Right ventricle myocardium inferior (tissue), 1 donor: ENCODE data around the gene ZNF525. TPM values are rescaled to one million over a fixed set of nuclear protein-coding genes. Genes with fewer than 3 reads are reported as not detected.
"Not testable (repeated sequence)": the region's sequence is repeated elsewhere in the genome, so short reads cannot be mapped to it uniquely, and the experiment has no call there.

ENCODE experiments used
- ATAC-seq: fragments of 200-7000 bp; cut with Tn5 transposase; one replicate; pipeline ENCODE4 v1.9.1; 2020; ENCODE audit warnings: mild to moderate bottlenecking, moderate library complexity
- DNase-seq: peaks from one replicate; pipeline ENCODE4 v3.0.0; 2021; ENCODE audit errors: missing footprints
- intact Hi-C: fragments of 100-400 bp; cut with DNase I; formaldehyde crosslinking; loops from one replicate; pipeline ENCODE4 v1.11.0; 2022
- long read RNA-seq: library from polyadenylated mRNA; unstranded; transcript quantifications from one replicate; pipeline ENCODE4 v2.0.0, GENCODE V29; 2021
- total RNA-seq: library from RNA; stranded (reverse); fragmentation: NEBNext Ultra II Directional; extraction: Animal tissue kit (Norgen Biotek cat#: 25700); gene quantifications from one replicate; pipeline ENCODE4 v1.2.1, GENCODE V29; 2021
- donor health status: DM: no; HTN: yes; CAD: no; lungs with severe emphysema.

The ZNF525 gene
- 4.8 TPM for total RNA-seq
- long read RNA-seq, partial matches to known transcripts: 0 of 1 reads
- long read RNA-seq, other reads (novel, unspliced or antisense): 0 of 1 reads

DNA sequence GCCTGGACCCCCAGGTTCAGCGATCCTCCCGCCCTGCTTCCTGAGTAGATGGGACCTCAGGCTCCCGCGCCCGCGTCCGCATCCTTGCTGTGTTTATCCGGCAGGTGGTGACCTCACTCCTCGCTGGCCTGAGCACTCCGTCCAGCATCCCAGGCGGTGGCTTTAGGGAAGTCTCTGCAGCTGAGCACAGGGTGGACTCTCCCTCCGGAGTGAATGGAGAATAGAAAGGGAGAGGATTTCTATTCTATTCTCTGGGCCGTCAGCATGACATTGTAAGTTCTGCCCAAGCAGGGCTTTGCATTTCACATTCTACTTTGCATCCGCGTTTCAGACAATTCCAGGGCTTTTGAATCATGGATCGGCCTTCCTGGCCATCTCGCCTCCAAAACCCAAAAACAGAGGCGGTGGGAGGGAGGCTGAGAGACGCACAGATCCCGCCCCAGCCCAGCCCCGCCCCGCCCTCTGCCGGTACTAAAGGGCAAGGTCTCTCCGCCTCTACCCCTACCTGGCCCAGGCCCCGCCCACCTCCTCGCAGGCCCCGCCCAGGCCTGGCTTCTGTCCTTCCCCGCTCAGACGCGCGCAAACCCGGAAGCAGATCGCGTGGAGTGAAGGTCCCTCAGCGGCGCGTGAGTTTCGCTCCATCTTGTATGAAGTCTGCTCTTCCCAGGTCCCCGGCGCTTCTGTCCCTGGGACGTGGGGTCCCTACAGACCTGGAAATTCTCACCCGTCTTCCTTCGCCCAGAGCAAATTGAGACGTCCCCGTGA is at the start of gene ZNF525:
ZNF525 (plus strand) TSS at position 572 of the 765 bp plus-strand sequence. CDS start 6,577 bp downstream, outside the sequence.
- ATAC-seq (peak; percentile 100), DNase-seq (peak; percentile 94)
- intact Hi-C loops: no loop called here

DNA sequence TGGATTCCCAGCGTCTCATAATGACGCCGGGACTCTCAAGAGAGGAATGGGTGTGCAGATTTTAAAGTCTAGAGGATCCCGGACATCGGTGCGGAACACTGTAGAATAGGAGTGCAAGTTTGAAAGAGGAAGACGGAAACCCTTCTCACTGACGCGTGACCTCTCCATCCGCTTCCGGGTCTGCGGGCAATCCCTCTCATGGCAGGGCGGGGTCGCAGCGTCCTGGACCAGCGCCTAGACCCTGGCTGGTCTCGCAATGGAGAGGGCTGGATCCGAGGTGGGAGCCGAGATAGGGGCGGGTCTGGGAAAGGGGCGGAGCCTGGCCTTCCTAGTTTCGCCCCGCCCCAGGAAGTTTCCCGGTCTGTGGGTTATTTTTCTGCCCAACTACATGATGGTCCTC is 36.5 kb upstream of the ZNF525 start:
- intact Hi-C loops: no loop called here
- DNase-seq: no peak
- peak; percentile 53 for ATAC-seq

DNA sequence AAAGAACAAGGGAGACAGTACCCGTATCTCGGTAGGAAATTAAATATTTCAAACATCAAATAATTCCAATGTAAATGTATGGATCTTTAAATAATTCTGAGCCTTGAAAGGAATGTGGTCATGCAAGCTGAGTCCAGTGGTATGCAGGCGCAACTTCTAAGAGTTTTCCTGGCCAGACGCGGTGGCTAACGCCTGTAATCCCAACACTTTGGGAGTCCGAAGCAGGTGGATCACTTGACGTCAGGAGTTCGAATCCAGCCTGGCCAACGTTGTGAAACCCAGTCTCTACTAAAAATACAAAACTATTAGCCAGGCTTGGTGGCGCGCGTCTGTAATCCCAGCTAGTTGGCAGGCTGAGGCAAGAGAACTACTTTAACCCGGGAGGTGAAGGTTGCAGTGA is 33.0 kb upstream of the ZNF525 start:
- intact Hi-C loops: loop anchor here (2.0 to 10.0 kb wide), 2 partner anchors 78 to 138 kb away; partner anchors contain the start of genes ZNF665 and ZNF677
- ATAC-seq: no peak
- no peak for DNase-seq

DNA sequence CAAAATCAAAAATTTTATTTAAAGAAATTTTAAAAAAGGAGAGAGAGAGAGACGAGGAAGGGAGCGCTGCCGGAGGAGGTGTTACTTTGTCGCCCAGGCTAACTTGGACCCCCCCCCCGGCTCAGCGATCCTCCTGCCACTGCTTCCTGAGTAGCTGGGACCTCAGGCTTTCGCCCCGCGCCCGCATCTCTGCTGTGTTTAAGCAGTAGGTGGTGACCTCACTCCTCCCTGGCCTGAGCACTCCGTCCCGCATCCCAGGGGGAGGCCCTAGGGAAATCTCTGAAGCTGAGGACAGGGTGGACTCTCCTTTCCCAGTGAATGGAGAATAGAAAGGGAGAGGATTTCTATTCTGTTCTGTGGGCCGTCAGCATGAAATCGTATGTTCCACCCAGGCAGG is 32.4 kb upstream of the ZNF525 start:
- intact Hi-C loops: loop anchor here (2.0 to 10.0 kb wide), 2 partner anchors 78 to 138 kb away; partner anchors contain the start of genes ZNF665 and ZNF677

DNA sequence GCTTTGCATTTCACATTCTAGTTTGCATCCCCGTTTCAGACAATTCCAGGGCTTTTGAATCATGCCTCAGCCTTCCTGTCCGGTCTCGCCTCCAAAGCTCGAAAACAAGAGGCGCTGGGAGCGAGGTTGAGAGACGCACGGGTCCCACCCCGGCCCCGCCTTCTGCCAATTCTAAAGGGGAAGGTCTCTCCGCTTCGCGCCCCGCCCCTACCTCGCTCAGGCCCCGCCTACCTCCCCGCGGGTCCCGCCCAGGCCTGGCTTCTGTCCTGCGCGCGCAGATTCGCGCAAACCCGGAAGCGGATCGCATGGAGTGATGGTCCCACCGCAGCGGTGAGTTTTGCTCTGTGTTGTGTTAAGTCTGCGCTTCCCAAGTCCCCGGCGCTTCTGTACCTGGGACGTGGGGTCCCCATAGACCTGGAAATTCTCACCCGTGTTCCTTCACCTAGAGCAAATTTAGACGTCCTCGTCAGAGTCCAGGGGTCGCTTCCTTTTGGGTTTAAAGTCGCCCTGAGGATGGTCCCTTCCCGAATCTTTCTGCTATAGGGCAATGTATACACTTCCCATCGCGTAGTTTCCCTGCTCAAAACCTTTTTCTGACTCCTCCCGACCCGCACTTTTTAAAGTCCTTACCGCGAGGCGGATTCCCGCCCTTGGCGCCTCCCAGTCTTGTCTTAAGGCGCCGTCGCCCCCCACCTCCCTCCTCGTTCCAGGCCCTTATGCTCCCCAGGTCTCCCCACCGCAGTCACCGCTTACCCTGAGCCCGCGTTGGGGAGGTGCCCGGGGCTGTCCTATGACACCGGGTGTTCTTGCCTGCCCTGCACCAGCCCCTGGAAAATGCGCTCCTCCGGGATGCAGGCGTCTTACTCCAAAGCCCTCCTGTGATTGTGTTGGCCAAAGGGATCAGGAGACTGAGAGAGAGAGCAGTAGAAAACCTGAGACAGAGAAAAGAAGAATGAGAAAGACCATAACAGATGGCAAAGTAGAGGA is 31.7 kb upstream of the ZNF525 start, which contains the start of gene ZNF845:
ZNF845 (plus strand) TSS at position 287 of the 987 bp plus-strand sequence. CDS start 7,559 bp downstream, outside the sequence.
- peak; percentile 96 for DNase-seq
- ATAC-seq: peak; percentile 100
- intact Hi-C loops: loop anchor here (2.0 to 10.0 kb wide), 2 partner anchors 79 to 139 kb away; partner anchors contain the start of genes ZNF665 and ZNF677

More for the DNA sequence above, 32.4 kb upstream of the ZNF525 start:
- no peak for DNase-seq
- ATAC-seq: peak; percentile 32

DNA sequence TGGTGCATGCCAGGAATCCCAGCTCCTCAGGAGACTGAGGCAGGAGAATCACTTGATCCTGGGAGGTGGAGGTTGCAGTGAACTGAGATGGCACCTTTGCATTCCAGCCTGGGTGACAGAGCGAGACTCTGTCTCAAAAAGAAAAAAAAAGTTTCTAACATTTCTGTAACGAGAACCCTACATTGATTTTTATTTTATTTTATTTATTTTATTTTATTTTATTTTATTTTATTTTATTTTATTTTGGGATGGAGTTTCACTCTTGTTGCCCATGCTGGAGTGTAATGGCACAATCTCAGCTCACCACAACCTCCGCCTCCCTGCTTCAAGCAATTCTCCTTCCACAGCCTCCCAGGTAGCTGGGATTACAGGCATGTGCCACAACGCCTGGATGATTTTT is 21.1 kb upstream of the ZNF525 start:
- ATAC-seq, DNase-seq, intact Hi-C loops: not testable (repeated sequence)

DNA sequence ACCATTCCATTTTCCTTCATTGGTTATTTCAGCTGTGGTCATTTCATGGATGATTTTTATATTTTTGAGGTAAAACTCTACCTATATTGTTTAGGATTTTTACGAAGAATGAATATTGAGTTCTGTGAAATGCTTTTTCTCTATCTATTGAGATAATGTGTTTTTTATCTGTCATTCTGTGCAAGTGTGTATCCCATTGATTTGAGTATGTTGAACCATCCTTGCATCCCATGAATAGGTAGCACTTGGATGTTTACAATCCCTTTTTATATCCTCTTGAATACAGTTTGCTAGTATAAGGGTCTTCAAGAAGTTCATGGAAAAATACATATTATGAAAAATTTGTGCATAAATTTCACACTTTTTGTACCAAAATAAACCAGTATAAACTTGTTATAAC is 9.8 kb upstream of the ZNF525 start:
- intact Hi-C loops: no loop called here
- DNase-seq (no peak), ATAC-seq (no peak)

DNA sequence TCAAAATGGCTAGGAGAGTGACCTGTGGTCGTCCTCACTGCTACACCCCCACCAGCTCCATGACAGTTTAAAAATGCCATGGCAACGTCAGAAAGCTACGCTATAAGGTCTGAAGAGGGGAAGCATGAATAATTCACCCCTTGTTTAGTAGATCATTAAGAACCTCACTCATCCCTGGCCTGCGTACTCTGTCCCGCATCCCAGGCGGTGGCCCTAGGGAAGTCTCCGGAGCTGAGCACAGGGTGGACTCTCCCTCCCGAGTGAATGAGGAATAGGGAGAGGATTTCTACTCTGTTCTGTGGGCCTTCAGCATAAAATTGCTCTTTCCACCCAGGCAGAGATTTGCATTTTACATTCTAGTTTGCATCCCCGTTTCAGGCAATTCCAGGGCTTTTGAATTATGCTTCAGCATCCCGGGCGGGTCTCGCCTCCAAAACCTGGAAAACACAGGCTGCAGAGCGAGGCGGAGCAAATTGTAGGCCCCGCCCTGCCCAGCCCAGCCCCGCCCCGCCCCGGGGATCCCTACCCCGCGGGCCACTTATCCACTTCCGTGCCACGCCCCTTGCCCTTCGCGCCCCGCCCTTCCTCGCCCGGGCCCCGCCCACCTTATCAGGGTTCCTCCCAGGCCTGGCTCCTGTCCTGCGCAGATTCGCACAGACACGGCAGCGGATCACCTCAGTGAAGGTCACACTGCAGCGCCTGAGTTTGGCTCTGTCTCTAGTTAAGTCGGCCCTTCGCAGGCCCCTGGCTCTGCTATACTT is 7.5 kb upstream of the ZNF525 start:
- intact Hi-C loops: no loop called here
- ATAC-seq (no peak), DNase-seq (no peak)

DNA sequence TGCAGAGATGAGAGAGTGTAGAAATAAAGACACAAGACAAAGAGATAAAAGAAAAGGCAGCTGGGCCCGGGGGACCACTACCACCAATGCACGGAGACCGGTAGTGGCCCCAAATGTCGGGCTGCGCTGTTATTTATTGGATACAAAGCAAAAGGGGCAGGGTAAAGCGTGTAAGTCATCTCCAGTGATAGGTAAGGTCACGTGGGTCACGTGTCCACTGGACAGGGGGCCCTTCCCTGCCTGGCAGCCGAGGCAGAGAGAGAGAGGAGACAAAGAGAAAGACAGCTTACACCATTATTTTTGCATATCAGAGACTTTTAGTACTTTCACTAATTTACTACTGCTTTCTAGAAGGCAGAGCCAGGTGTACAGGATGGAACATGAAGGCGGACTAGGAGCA is 5.4 kb upstream of the ZNF525 start:
- not testable (repeated sequence) for ATAC-seq, DNase-seq
- intact Hi-C loops: loop anchor here (5.0 kb wide), 1 partner anchor 163 kb away; no protein-coding TSS in a partner anchor

DNA sequence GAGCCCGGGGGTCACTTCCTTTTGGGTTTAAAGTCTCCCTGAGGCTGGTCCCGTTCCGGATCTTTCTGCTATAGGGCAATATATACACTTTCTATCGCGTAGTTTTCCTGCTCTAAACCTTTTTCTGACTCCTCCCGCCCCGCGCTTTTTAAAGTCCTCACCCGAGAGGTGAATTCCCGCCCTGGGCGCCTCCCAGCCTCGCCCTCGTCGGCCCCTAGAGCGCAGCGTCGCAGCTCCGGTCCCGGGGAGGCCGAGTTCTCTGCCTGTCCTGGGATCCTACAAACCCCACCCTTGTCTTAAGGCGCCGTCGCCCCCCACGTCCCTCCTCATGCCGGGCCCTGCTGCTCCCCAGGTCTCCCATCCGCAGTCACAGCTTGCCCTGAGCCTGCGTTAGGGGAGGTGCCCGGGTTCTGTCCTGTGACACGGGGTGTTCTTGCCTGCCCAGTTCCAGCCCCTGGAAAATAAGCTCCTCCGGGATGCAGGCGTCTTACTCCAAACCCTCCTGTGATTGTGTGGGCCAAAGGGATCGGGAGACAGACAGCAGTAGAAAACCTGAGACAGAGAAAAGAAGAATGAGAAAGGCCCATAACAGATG is 491 bp downstream of the ZNF525 start:
- ATAC-seq (peak; percentile 42), DNase-seq (no peak)
- intact Hi-C loops: no loop called here

DNA sequence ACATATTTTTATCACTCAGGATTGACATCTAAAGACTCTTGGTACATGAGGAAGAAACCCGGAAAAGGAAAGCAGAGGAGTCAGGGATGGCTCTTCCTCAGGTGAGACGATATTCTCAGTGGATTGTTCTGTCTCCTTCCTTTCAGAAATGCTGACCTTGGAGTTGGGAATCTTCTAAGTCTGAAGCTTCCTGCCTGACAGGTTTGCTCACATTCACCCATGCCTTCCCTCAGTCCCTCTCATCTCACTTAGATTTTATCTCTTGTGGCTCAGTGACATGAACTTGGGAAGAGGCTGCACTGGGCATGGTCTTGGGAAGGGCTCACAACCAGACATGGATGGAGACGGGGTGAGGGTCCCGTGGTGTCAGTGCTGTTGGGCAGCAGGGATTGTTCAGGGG is 6.7 kb downstream of the ZNF525 start:
- intact Hi-C loops: no loop called here
- ATAC-seq: no peak
- no peak for DNase-seq

DNA sequence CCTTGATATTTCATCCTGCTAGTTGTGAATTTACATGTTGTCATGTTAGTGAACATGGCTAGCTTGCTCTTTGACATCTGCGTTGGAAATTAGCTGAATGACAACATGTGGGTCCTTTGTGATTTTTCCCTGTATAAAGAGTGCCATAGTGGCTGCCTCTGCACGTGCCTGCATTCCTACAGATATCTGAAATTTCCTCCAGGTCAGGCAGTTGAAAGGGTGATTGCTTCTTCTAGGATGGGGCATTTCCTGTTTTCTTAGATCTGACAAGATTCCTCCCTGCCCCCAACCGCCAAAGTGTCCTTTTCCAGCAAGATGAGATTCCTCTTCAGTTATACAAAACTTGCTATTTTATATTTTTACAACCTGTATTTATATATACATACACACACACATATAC is 8.8 kb downstream of the ZNF525 start:
- intact Hi-C loops: no loop called here
- ATAC-seq (no peak), DNase-seq (no peak)

DNA sequence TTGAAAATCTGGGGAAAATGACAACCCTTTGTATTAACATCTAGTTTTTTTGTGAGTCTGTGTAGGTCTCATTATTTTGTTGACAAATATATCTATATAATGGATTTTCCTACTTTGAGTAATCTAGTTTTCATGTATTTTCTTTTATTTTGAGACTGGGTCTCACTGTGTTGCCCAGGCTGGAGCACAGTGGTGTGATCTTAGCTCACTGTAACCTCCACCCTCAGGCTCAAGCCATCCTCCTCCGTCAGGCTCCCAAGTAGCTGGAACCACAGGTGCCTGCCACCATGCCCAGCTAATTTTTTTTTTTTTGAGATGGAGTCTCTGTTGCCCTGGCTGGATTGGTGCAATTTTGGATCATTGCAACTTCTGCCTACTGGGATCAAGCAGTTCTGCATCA is 9.2 kb downstream of the ZNF525 start:
- intact Hi-C loops: no loop called here
- ATAC-seq: no peak
- DNase-seq: no peak

DNA sequence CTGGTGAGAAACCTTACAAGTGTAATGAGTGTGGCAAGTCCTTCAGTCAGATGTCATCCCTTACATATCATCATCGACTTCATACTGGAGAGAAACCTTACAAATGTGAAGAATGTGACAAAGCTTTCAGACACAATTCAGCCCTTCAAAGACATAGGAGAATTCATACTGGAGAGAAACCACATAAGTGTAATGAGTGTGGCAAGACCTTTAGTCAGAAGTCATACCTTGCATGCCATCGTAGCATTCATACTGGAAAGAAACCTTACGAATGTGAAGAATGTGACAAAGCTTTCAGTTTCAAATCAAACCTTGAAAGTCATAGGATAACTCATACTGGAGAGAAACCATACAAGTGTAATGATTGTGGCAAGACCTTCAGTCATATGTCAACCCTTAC is 15.9 kb downstream of the ZNF525 start:
- intact Hi-C loops: no loop called here
- no peak for ATAC-seq

DNA sequence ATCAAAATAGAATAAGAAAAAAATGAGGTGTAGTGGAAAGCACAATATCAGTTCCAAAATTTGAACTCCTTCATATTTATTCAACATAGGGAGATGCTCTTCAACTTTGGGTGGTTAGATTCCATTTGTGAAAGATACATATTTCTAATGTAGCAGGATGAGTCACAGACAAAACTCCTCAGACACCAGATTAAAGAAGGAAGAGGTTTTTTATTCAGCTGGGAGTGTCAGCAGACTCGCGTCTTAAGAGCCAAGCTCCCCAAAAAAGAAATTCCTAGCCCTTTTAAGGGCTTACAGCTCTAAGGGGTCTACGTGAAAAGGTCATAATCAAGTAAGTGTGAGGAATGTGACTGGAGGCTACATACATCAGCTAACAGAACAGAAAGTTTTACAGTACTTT is 22.7 kb downstream of the ZNF525 start:
- no peak for ATAC-seq
- DNase-seq: no peak
- intact Hi-C loops: no loop called here

More for the DNA sequence above, 15.9 kb downstream of the ZNF525 start:
- no peak for DNase-seq

DNA sequence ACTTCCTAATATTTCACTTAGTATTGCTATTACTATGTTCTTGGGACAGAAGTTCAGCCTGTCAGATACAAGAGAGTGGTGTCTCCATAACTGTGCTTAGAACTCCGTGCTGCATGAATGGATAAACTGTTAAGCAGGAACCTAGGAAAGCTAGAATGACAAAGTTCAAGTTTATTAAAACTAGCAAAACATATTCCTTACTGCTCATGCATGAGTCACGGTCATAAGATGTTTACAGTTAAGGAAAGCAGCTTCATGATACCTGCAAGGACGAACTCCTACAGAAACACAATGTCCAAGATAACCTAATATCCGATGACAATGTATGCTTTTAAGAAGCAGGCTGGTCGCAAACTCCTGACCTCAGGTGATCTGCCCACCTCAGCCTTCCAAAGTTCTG is 23.4 kb downstream of the ZNF525 start:
- intact Hi-C loops: no loop called here
- DNase-seq (no peak), ATAC-seq (no peak)

DNA sequence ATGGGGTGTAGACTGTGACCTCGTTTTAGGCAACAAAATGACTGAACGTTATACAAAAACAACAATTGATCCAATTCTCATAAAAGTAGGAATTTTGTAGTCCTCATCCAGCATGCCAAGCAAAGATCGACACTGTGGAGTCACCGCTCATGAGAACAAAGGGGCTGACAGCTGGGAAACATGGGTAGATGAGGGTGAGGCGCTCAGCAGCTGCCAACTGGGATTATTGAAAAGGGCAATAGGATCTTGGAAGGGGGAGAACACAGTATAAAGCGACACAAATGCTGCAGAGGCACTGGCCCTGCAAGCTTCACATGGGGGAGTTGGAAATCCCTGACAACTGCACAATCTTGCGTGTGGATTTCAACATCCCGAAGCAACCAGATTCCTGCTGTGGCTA is 24.1 kb downstream of the ZNF525 start:
- DNase-seq: no peak
- ATAC-seq: no peak
- intact Hi-C loops: no loop called here

DNA sequence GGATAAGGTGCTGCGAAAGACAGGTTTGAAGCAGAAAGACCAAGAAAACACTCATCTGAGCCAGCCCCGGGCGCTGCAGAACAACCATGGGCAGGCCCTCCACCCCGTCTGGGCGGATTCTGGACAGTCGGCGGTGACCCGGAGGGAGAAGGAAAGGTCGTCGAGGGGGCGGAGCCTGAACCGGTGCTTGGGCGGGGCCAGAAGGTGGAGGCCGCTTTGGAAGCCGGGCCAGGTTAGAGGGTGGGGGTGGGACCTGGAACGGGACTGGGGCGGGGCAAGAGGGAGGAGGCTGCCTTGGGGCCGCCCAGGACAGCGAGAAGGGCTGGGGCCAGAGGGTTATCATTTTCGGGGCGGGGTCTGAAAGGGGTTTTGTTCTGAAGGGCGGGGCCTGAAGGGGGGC is 24.5 kb downstream of the ZNF525 start:
- intact Hi-C loops: no loop called here
- ATAC-seq: no peak
- DNase-seq: no peak
